ENCODE results near the gene CCDC54.

The CCDC54 gene

GRCh38 chr3:107387555-107387954 is 10.3 kb downstream of the CCDC54 start:
- H3K9ac ChIP-seq (ENCODE audit: low read depth, low read length), result no peak overlapping the region
- H3K4me3 ChIP-seq (ENCODE audit: low read depth in 1 of 2, low read length in 2 of 2), result no peak overlapping the region
- H2AFZ ChIP-seq (ENCODE audit: low read depth, low read length), result no peak overlapping the region
- H3K79me2 ChIP-seq (ENCODE audit: insufficient read depth, low read length), result no peaks in the 10 kb centered on the region
- no peaks in the 10 kb centered on the region for H3K27me3 ChIP-seq (ENCODE audit: insufficient read depth, low read length, poor library complexity)
- no peaks in the 10 kb centered on the region for H3K9me3 ChIP-seq (ENCODE audit: insufficient read depth, low read length, severe bottlenecking)
- no peaks in the 10 kb centered on the region for H3K36me3 ChIP-seq (ENCODE audit: insufficient read depth, low read length)
- no peak for DNase-seq
- H3K4me2 ChIP-seq (ENCODE audit: insufficient read depth, low read length), result no peak overlapping the region
- TF ChIP-seq EZH2 (IDR thresholded peaks at IDR 0.05; ENCODE audit: borderline replicate concordance, low read depth, low read length, severe bottlenecking), result no peak
- no peak for TF ChIP-seq CTCF (IDR thresholded peaks at IDR 0.05; ENCODE audit: borderline replicate concordance, extremely low read depth, low read length, poor library complexity, severe bottlenecking)
- 0 out of 2 replicates have a peak, but pooled peaks cover 3% of the 10 kb centered on the region for H3K4me1 ChIP-seq (ENCODE audit: insufficient read depth, low read length)
- no peak for ATAC-seq (ENCODE audit: insufficient read depth, low read depth)
- no peaks in the 10 kb centered on the region for H4K20me1 ChIP-seq (ENCODE audit: insufficient read depth, low read length)
- H3K27ac ChIP-seq (ENCODE audit: low read length), result no peak overlapping the region

DNA sequence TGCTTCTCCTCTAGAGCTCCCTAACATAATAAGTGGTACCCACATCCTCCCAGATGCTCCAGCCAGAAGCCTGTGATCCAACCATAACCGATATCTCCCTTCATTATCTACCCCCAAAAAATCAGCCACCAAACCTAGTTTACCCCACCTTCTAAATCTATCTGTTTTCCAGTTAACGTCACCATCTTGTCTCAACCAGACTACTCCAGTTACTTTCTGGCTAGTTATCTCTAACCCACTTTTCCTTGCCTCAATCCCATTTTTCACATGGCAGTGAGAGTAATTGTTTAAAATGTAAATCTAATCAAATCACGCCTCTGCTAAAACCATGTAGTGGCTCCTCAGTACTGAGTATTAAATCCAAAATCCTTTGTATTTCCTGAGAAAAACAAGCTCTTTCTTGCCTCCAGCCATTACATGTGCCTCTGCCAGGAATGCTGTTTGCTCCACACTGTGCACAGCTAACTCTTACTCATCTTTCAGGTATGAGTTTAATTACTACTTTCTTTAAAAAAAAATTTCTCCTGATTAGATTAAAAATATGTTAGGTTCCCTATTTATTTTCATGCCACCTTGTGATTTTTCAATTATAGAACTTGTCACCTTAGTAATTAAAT is 15.4 kb downstream of the CCDC54 start:
- H3K4me1 ChIP-seq (ENCODE audit: insufficient read depth, low read length), result 0 out of 2 replicates have a peak, but pooled peaks cover 3% of the 10 kb centered on the region
- H4K20me1 ChIP-seq (ENCODE audit: insufficient read depth, low read length), result no peaks in the 10 kb centered on the region
- no peak for DNase-seq
- ATAC-seq (ENCODE audit: insufficient read depth, low read depth), result peak; percentile 58; the same call in 2 of the 3 replicates
- no peaks in the 10 kb centered on the region for H3K36me3 ChIP-seq (ENCODE audit: insufficient read depth, low read length)
- H3K9ac ChIP-seq (ENCODE audit: low read depth, low read length), result no peak overlapping the region
- no peak overlapping the region for H2AFZ ChIP-seq (ENCODE audit: low read depth, low read length)
- H3K4me3 ChIP-seq (ENCODE audit: low read depth in 1 of 2, low read length in 2 of 2), result no peak overlapping the region
- TF ChIP-seq EZH2 (IDR thresholded peaks at IDR 0.05; ENCODE audit: borderline replicate concordance, low read depth, low read length, severe bottlenecking) (no peak), CTCF (IDR thresholded peaks at IDR 0.05; ENCODE audit: borderline replicate concordance, extremely low read depth, low read length, poor library complexity, severe bottlenecking) (no peak)
- H3K4me2 ChIP-seq (ENCODE audit: insufficient read depth, low read length), result no peak overlapping the region
- no peaks in the 10 kb centered on the region for H3K9me3 ChIP-seq (ENCODE audit: insufficient read depth, low read length, severe bottlenecking)
- H3K79me2 ChIP-seq (ENCODE audit: insufficient read depth, low read length), result no peaks in the 10 kb centered on the region
- H3K27ac ChIP-seq (ENCODE audit: low read length), result no peak overlapping the region
- no peaks in the 10 kb centered on the region for H3K27me3 ChIP-seq (ENCODE audit: insufficient read depth, low read length, poor library complexity)

DNA sequence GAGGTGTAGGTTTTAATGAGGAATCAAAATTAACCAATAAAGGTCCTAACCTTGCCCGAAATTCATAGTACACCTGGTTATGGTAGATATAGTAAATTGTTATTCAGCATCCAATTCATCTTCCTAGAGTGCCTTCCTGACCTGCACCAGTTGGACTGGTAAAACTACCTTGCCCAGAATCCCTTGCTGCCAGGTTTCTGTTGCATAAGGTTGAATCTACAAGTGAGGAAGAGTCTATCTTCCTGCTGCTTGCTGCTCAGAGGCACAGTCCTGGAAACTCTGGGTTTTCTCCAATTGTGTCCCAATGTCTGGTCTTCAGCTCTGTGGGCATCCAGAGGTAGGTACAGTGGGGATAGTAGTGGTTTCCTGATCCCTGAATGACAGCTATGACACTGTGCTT is 17.3 kb downstream of the CCDC54 start:
- Histone ChIP-seq H3K4me1 (ENCODE audit: insufficient read depth, low read length) (0 out of 2 replicates have a peak, but pooled peaks cover 3% of the 10 kb centered on the region), H2AFZ (ENCODE audit: low read depth, low read length) (peak overlapping the region; percentile 28; the same call in 1 of the 2 replicates), H3K79me2 (ENCODE audit: insufficient read depth, low read length) (no peaks in the 10 kb centered on the region), H3K9ac (ENCODE audit: low read depth, low read length) (no peak overlapping the region), H3K27me3 (ENCODE audit: insufficient read depth, low read length, poor library complexity) (no peaks in the 10 kb centered on the region), H3K9me3 (ENCODE audit: insufficient read depth, low read length, severe bottlenecking) (no peaks in the 10 kb centered on the region), H3K36me3 (ENCODE audit: insufficient read depth, low read length) (no peaks in the 10 kb centered on the region), H3K4me2 (ENCODE audit: insufficient read depth, low read length) (no peak overlapping the region), H3K27ac (ENCODE audit: low read length) (no peak overlapping the region), H4K20me1 (ENCODE audit: insufficient read depth, low read length) (no peaks in the 10 kb centered on the region), H3K4me3 (ENCODE audit: low read depth in 1 of 2, low read length in 2 of 2) (no peak overlapping the region)
- DNase-seq (no peak), ATAC-seq (ENCODE audit: insufficient read depth, low read depth) (no peak)
- no peak for TF ChIP-seq CTCF (IDR thresholded peaks at IDR 0.05; ENCODE audit: borderline replicate concordance, extremely low read depth, low read length, poor library complexity, severe bottlenecking)
- TF ChIP-seq EZH2 (IDR thresholded peaks at IDR 0.05; ENCODE audit: borderline replicate concordance, low read depth, low read length, severe bottlenecking), result no peak

Data from DND-41 (cell line).